CD4-positive, CD25-positive, alpha-beta regulatory T cell (primary cell): ENCODE measurements around the gene TAF15. TPM values are rescaled to one million over a fixed set of nuclear protein-coding genes. Genes with fewer than 3 reads are reported as not detected.

ENCODE experiments used
- ATAC-seq, 2 donors: fragments of 150-1000 bp; cut with Tn5 transposase; one replicate each; pipeline ENCODE4 v1.10.0; 2021; ENCODE audit warnings: low read depth in 2 of 2, moderate number of reproducible peaks in 2 of 2, moderate library complexity in 1 of 2
- DNase-seq, 3 donors: peaks; one replicate each; pipeline versions ENCODE4 v3.0.0 to v3.0.0-alpha.2; 2012 to 2022; ENCODE audit warnings: mixed read lengths in 1 of 3
- H3K27ac ChIP-seq: one replicate; pipeline ENCODE4 v1.7.0; 2013; ENCODE audit warnings: mild to moderate bottlenecking, low read length; ENCODE audit not compliant: insufficient read depth, poor library complexity, severe bottlenecking
- H3K27me3 ChIP-seq: one replicate; pipeline ENCODE4 v1.7.0; 2013; ENCODE audit warnings: low read length; ENCODE audit not compliant: control insufficient read depth, insufficient read depth
- H3K36me3 ChIP-seq: one replicate; pipeline ENCODE4 v1.7.0; 2013; ENCODE audit warnings: mild to moderate bottlenecking, low read length, moderate library complexity; ENCODE audit not compliant: control insufficient read depth, insufficient read depth
- H3K4me1 ChIP-seq: 2 replicates; pipeline ENCODE4 v1.7.0; 2013; ENCODE audit warnings: mild to moderate bottlenecking, low read length; ENCODE audit not compliant: insufficient read depth, control insufficient read depth, poor library complexity, severe bottlenecking
- H3K4me3 ChIP-seq: one replicate; pipeline ENCODE4 v1.7.0; 2013; ENCODE audit warnings: low read depth, mild to moderate bottlenecking, low read length, moderate library complexity
- H3K9me3 ChIP-seq, 2 experiments: 1 replicate in 1 of 2; 2 replicates in 1 of 2; pipeline ENCODE4 v1.7.0; 2013; ENCODE audit warnings: low read length in 2 of 2, mild to moderate bottlenecking in 1 of 2, moderate library complexity in 1 of 2; ENCODE audit not compliant: control insufficient read depth in 2 of 2
- H3K27ac Mint-ChIP-seq, 3 donors: one replicate each; pipeline ENCODE4 v1.8.0; 2020 to 2022; ENCODE audit warnings: mild to moderate bottlenecking in 3 of 3, mixed read lengths in 3 of 3, moderate library complexity in 2 of 3
- H3K27me3 Mint-ChIP-seq: one replicate; pipeline ENCODE4 v1.8.0; 2022; ENCODE audit warnings: mild to moderate bottlenecking, mixed read lengths
- H3K36me3 Mint-ChIP-seq: one replicate; pipeline ENCODE4 v1.8.0; 2020; ENCODE audit warnings: mixed read lengths
- H3K4me1 Mint-ChIP-seq, 4 donors: one replicate each; pipeline ENCODE4 v1.8.0; 2020 to 2022; ENCODE audit warnings: mixed read lengths in 4 of 4, mild to moderate bottlenecking in 1 of 4
- H3K4me3 Mint-ChIP-seq, 4 donors: one replicate each; pipeline ENCODE4 v1.8.0; 2020 to 2022; ENCODE audit warnings: mild to moderate bottlenecking in 4 of 4, mixed read lengths in 4 of 4, moderate library complexity in 3 of 4
- H3K9me3 Mint-ChIP-seq, 7 donors: one replicate each; pipeline ENCODE4 v1.8.0; 2020 to 2022; ENCODE audit warnings: mixed read lengths in 7 of 7, mild to moderate bottlenecking in 3 of 7, moderate library complexity in 2 of 7
- polyA plus RNA-seq, 4 donors: library from polyadenylated mRNA; unstranded; fragments of 300-500 nt; fragmentation: Illumina TruSeq; gene quantifications; one replicate each; pipeline ENCODE4 v1.2.3, GENCODE V29; 2021
- total RNA-seq: library from RNA; stranded (reverse); gene quantifications from one replicate; pipeline ENCODE4 v1.2.3, GENCODE V29; 2022

The TAF15 gene
- total and polyA plus RNA-seq, 5 donors from 2014 or later = 8.8 to 186 (median 17.3) TPM

DNA sequence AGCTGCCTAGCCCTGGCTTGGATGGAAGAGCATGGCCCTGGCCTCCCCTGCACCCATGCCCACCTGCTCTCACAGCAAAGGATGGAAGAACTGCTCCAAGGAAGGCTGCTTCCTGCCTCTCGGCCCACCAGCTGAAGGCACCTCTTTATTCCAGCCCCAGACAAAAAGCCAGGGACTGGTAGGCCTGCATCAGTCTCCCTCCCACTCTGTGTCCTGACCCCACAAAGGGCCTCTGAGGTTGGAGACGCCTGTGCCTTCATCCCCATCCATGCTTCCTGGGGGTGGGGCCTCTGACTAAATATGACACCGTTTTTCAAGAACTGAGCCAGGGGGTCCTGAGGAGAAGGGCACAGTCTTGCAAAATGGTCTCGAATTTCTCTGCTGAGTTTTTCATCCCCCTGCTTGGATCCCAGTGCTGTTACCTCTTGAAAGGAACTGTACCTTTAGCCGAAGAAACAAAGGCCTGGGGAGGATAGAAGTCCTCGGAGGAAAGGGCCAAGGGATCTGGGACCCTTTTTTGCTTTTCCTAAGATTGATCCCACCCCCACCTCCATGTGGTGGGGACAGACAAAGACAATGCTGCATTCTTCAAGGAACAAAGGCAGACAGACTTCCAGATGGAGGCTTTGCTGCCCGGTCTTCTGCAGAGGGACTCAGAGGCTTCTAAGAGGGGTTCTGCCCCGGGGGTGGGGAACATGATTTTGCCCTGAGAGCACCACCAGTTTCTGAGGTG lies 43.4 kb upstream of the TAF15 start:
- Mint-ChIP-seq H3K27ac (no peak overlapping the region), H3K36me3 (no peaks in the 10 kb centered on the region), H3K27me3 (peaks cover 23% of the 10 kb centered on the region), H3K4me1 (peaks cover 0 to 8% (median 3%) of the 10 kb centered on the region in 4 donors), H3K9me3 (no peaks in the 10 kb centered on the region), H3K4me3 (peak overlapping the region in 2 of 4 donors; percentile 73 to 95)
- Histone ChIP-seq H3K27ac (no peak overlapping the region), H3K27me3 (no peaks in the 10 kb centered on the region), H3K4me1 (peaks cover 11% of the 10 kb centered on the region), H3K4me3 (no peak overlapping the region), H3K36me3 (no peaks in the 10 kb centered on the region), H3K9me3 (no peaks in the 10 kb centered on the region)
- no peak for ATAC-seq
- no peak for DNase-seq

DNA sequence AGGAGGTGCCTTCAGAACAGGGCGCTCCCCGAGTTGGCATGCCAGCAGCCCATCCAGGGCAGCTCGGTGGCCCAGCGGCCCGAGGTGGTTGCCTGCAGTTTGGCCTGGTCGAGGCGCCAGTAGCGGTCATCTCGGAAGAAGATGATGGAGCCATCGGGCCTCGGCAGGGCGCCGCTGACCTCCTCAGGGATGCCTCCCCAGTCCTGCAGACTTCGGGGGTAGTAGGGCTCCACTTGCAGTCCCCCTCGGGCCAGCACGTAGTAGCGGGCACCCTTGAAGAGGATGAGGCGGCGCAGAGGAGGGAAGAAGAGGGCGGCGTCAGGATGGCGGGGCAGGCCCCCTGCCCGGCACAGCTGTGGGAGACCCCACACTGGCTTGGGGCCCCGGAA lies 42.8 kb upstream of the TAF15 start:
- Histone ChIP-seq H3K27me3 (no peaks in the 10 kb centered on the region), H3K4me1 (peaks cover 11% of the 10 kb centered on the region), H3K4me3 (no peak overlapping the region), H3K27ac (no peak overlapping the region), H3K36me3 (no peaks in the 10 kb centered on the region), H3K9me3 (no peaks in the 10 kb centered on the region)
- H3K9me3 Mint-ChIP-seq = no peaks in the 10 kb centered on the region
- H3K27ac Mint-ChIP-seq = no peak overlapping the region
- ATAC-seq = no peak
- H3K4me3 Mint-ChIP-seq = peak overlapping the region in 1 of 4 donors; percentile 68
- no peaks in the 10 kb centered on the region for H3K36me3 Mint-ChIP-seq
- DNase-seq = no peak
- H3K4me1 Mint-ChIP-seq = peaks cover 0 to 8% (median 3%) of the 10 kb centered on the region in 4 donors
- peaks cover 21% of the 10 kb centered on the region for H3K27me3 Mint-ChIP-seq

DNA sequence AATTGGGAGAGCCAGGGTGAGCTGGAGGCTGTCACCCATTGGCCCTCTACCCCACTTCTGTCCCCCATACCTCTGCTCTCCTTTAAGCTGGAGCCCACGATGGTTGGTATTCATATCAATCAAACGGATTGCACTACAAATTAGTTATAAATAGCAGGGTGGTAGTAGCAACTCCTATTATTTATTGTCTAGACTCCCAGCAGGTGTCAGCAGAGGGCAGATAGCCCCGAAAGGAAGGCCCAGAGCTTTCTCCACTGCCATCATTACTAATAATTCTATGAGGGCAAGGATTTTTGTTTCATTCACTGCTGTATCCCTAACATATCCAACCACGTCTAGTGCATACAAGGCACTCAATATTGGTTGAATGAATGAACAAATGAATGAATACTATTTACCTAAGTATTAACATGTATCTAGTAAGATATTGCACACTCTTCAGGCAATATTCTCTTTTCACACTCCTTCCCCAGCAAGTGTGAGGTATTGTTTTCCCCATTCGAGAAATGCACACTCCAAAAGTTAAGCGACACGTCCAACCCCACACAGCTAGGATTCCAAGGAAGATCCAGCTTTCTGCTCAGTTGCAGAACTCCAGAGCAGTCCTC lies 42.3 kb upstream of the TAF15 start:
- H3K9me3 Mint-ChIP-seq = no peaks in the 10 kb centered on the region
- Histone ChIP-seq H3K36me3 (no peaks in the 10 kb centered on the region), H3K4me1 (peaks cover 11% of the 10 kb centered on the region), H3K4me3 (no peak overlapping the region), H3K27ac (no peak overlapping the region), H3K9me3 (no peaks in the 10 kb centered on the region), H3K27me3 (no peaks in the 10 kb centered on the region)
- peaks cover 0 to 8% (median 3%) of the 10 kb centered on the region in 4 donors for H3K4me1 Mint-ChIP-seq
- DNase-seq = peak in 2 of 3 donors; percentile 28 to 46
- no peaks in the 10 kb centered on the region for H3K36me3 Mint-ChIP-seq
- ATAC-seq = no peak
- peaks cover 16% of the 10 kb centered on the region for H3K27me3 Mint-ChIP-seq
- H3K4me3 Mint-ChIP-seq = peak overlapping the region in 1 of 4 donors; percentile 68
- H3K27ac Mint-ChIP-seq = no peak overlapping the region

DNA sequence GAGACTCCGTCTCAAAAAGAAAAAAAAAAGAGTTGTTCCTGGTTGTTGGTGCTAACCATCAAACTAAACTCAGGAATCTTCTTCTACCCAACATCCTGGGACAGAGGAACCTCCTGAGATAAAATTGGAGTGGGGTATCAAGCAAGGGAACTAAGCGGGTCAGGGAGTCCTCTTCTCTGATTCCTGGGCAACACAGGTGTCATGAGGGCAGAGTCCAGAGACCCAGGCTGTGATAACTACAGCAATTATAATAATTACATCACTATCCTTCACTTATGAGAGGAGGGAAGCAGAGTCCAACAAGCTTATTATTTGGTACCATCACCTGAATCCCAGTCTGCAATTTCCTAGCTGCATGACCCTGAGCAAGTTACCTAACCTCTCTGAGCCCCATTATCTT lies 40.5 kb upstream of the TAF15 start:
- no peak overlapping the region for H3K27ac Mint-ChIP-seq
- no peaks in the 10 kb centered on the region for H3K9me3 ChIP-seq

DNA sequence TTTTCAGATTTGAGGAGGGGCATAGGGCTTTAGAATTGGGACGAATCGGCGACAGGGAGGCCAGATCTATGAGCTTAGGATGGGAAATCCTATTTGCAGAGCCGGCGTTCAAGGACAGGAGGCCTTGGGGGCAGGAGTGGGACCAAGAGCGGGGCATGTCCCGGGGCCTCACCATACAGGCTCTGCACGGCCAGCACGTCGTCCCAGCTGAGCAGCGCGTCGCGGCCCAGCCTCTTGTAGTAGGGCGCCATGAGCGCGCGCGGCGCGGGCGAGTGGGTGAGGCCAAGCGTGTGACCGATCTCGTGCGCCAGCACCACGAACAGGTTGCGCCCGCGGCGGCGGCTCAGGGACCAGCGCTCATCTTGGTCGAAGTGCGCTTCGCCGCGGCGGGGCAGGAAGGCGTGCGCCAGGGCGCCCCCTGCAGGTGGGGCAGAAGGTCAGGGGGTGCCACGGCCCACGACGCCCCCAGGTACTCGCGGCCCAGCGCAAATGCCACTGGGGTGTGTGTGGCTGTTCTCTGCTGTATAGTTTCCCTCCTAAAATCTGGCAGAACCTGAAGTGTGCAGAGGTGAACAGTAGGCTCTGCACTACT lies 39.3 kb upstream of the TAF15 start:
- ATAC-seq = no peak
- Histone ChIP-seq H3K27me3 (peaks cover 2% of the 10 kb centered on the region), H3K27ac (no peak overlapping the region), H3K4me1 (peaks cover 1% of the 10 kb centered on the region), H3K9me3 (no peaks in the 10 kb centered on the region), H3K36me3 (no peaks in the 10 kb centered on the region), H3K4me3 (no peak overlapping the region)
- DNase-seq = no peak
- H3K27me3 Mint-ChIP-seq = peaks cover 23% of the 10 kb centered on the region
- no peak overlapping the region for H3K27ac Mint-ChIP-seq
- no peaks in the 10 kb centered on the region for H3K36me3 Mint-ChIP-seq
- H3K4me1 Mint-ChIP-seq = peaks cover 0 to 1% (median under 1%) of the 10 kb centered on the region in 4 donors
- H3K4me3 Mint-ChIP-seq = no peak overlapping the region
- no peaks in the 10 kb centered on the region for H3K9me3 Mint-ChIP-seq

More for the DNA sequence above, 40.5 kb upstream of the TAF15 start:
- H3K4me1 ChIP-seq = peaks cover 10% of the 10 kb centered on the region
- Mint-ChIP-seq H3K4me3 (no peak overlapping the region), H3K36me3 (no peaks in the 10 kb centered on the region), H3K4me1 (peaks cover 0 to 8% (median 3%) of the 10 kb centered on the region in 4 donors), H3K9me3 (no peaks in the 10 kb centered on the region), H3K27me3 (peaks cover 19% of the 10 kb centered on the region)
- H3K36me3 ChIP-seq = no peaks in the 10 kb centered on the region
- H3K27ac ChIP-seq = no peak overlapping the region
- peaks cover 2% of the 10 kb centered on the region for H3K27me3 ChIP-seq
- ATAC-seq (no peak), DNase-seq (no peak)
- no peak overlapping the region for H3K4me3 ChIP-seq

DNA sequence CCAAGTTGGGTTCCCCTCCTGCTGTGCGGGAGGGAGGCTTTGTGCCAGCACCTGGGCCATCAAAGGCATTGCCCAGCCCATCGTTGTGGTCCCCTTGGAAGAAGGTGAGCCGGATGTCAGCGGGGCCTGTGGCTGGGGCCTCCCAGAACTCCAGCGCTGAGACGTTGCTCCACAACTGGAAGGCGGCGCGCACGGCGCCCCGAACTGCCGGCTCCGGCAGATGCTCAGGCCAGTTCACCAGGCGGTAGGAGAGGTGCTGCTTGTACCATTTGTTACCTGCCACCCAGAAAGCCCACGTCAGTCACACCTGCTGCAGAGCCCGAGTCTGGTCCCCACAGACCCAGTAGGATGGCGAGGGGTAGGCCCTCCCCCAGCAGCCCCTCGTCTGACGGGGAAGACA lies 36.2 kb upstream of the TAF15 start:
- Mint-ChIP-seq H3K4me3 (no peak overlapping the region), H3K27me3 (peaks cover 31% of the 10 kb centered on the region), H3K4me1 (no peaks in the 10 kb centered on the region), H3K9me3 (no peaks in the 10 kb centered on the region), H3K36me3 (no peaks in the 10 kb centered on the region), H3K27ac (no peak overlapping the region)
- DNase-seq (no peak), ATAC-seq (no peak)
- Histone ChIP-seq H3K27me3 (peaks cover 4% of the 10 kb centered on the region), H3K36me3 (no peaks in the 10 kb centered on the region), H3K9me3 (no peaks in the 10 kb centered on the region), H3K4me3 (no peak overlapping the region), H3K27ac (no peak overlapping the region), H3K4me1 (no peaks in the 10 kb centered on the region)

DNA sequence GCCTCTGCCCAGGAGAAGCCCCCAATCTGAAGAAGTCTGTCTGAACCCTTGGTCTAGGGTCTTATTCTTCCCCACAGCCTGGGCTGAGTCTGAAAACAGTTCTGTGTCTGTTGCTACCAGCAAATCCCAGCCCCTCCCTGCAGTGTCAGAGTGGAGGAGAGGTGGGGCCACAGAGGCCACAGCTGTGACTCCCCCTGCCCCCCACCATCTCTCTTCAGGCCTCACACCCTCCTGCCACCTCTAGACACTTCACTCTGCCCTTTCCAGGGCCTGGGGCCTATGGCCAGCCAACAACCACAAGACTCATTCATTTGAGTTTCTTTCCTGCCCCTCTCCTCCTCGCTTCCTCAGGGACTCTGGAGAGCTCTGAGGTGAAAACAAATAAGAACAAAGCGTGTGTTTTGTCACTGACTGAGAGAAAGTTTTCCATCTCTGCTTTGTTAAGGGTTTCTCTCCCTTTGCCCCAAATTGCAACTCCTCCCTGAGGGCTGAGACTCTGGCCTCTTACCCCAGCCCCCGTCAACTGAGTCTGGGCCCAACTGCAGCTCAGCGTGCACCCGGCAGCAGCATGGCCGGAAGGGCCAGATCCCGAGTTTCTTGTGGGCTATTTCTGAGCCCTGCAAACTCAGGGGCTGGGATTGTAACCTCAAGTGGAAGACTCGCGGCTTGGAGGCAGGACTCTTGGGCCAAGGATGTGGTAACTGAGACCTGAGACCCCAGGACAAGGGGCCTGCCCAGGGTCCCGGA lies 35.4 kb upstream of the TAF15 start:
- DNase-seq (no peak), ATAC-seq (no peak)
- no peaks in the 10 kb centered on the region for H3K9me3 Mint-ChIP-seq
- H3K27me3 Mint-ChIP-seq = peaks cover 33% of the 10 kb centered on the region
- H3K27ac ChIP-seq = no peak overlapping the region
- H3K36me3 ChIP-seq = no peaks in the 10 kb centered on the region
- no peaks in the 10 kb centered on the region for H3K9me3 ChIP-seq
- H3K4me1 Mint-ChIP-seq = no peaks in the 10 kb centered on the region
- H3K4me3 Mint-ChIP-seq = no peak overlapping the region
- no peak overlapping the region for H3K4me3 ChIP-seq
- H3K36me3 Mint-ChIP-seq = no peaks in the 10 kb centered on the region
- H3K4me1 ChIP-seq = no peaks in the 10 kb centered on the region
- H3K27me3 ChIP-seq = peaks cover 4% of the 10 kb centered on the region
- no peak overlapping the region for H3K27ac Mint-ChIP-seq
